A549 (cell line): ENCODE data around the gene DNAJC16. TPM values are rescaled to one million over a fixed set of nuclear protein-coding genes. Genes with fewer than 3 reads are reported as not detected.

Experiments
- ATAC-seq, 2 experiments: fragments of 200-7000 bp in 1 of 2; fragments of >200 bp in 1 of 2; cut with Nextera tagmentation in 1 of 2; cut with Tn5 transposase in 1 of 2; 3 replicates each; pipeline versions ENCODE4 v1.8.0 to v1.9.1; 2018 to 2020; ENCODE audit warnings: mild to moderate bottlenecking in 1 of 2, moderate library complexity in 1 of 2
- CTCF ChIA-PET: fragments of 300-600 bp; sonication (Branson Sonifier 250); formaldehyde crosslinking; extraction: SDS; loops from one replicate; lab custom pipeline; 2021; ENCODE audit warnings: antibody characterized with exemption, inconsistent platforms; lab: Yijun Ruan, JAX
- POLR2A ChIA-PET: fragments of 350-600 bp; formaldehyde crosslinking; extraction: SDS; loops from one replicate; lab custom pipeline; 2021; ENCODE audit warnings: antibody characterized with exemption, inconsistent platforms; lab: Yijun Ruan, JAX
- DNase-seq, 2 experiments: peaks; one replicate each; pipeline versions ENCODE4 v3.0.0 to v3.0.0-alpha.2; 2011 to 2016; ENCODE audit warnings: low read depth in 1 of 2, low spot score in 1 of 2
- FAIRE-seq: peaks from 2 replicates; lab custom pipeline; 2011; peaks lifted over from hg19 to GRCh38; lab: Jason Lieb, UNC
- H3K27ac ChIP-seq, 2 experiments: fragments of >200 bp; sonication (Bioruptor Twin); formaldehyde crosslinking; 3 replicates each; pipeline ENCODE4 v1.5.1; 2016 to 2017
- H3K4me1 ChIP-seq: fragments of >200 bp; sonication (Bioruptor Twin); formaldehyde crosslinking; 3 replicates; pipeline ENCODE4 v1.6.1; 2016
- H3K4me2 ChIP-seq: fragments of >200 bp; sonication (Bioruptor Twin); formaldehyde crosslinking; 3 replicates; pipeline ENCODE4 v1.6.1; 2016
- H3K4me3 ChIP-seq: fragments of >200 bp; sonication (Bioruptor Twin); formaldehyde crosslinking; 3 replicates; pipeline ENCODE4 v1.5.1; 2016
- H3K9me3 ChIP-seq: fragments of >200 bp; sonication (Bioruptor Twin); formaldehyde crosslinking; 3 replicates; pipeline ENCODE4 v1.6.1; 2016
- ATOH8 ChIP-seq: fragments of 250-450 bp; sonication (Bioruptor Pico); IDR thresholded peaks from 2 replicates; pipeline ENCODE4 v1.5.0; 2020; ENCODE audit warnings: low read depth, mild to moderate bottlenecking, moderate library complexity
- BCL3 ChIP-seq: fragments of >200 bp; sonication (Bioruptor Twin); formaldehyde crosslinking; IDR thresholded peaks from 3 replicates; pipeline ENCODE4 v1.6.1; 2016
- CBX8 ChIP-seq: fragments of 200-600 bp; sonication (generic); IDR thresholded peaks from 2 replicates; pipeline ENCODE4 v1.6.1; 2016
- CHD4 ChIP-seq: fragments of 200-600 bp; sonication (generic); IDR thresholded peaks from 2 replicates; pipeline ENCODE4 v1.6.1; 2016; ENCODE audit warnings: antibody characterized with exemption, mild to moderate bottlenecking, borderline replicate concordance
- EHF ChIP-seq: fragments of 250-450 bp; sonication (Bioruptor Pico); IDR thresholded peaks from 2 replicates; pipeline ENCODE4 v1.5.0; 2020; ENCODE audit warnings: mild to moderate bottlenecking
- EHMT2 ChIP-seq: fragments of 200-600 bp; sonication (generic); IDR thresholded peaks from 2 replicates; pipeline ENCODE4 v1.6.1; 2016; ENCODE audit warnings: antibody characterized with exemption, low read depth, mild to moderate bottlenecking, moderate library complexity
- GATA3 ChIP-seq: IDR thresholded peaks from 2 replicates; pipeline ENCODE4 v1.6.1; 2012; ENCODE audit warnings: borderline replicate concordance
- HMGXB4 ChIP-seq: fragments of 250-450 bp; sonication (Bioruptor Pico); IDR thresholded peaks from 2 replicates; pipeline ENCODE4 v1.5.0; 2021; ENCODE audit warnings: mild to moderate bottlenecking, moderate library complexity, borderline replicate concordance
- KDM1A ChIP-seq: fragments of 200-600 bp; sonication (generic); IDR thresholded peaks from 2 replicates; pipeline ENCODE4 v1.6.1; 2016; ENCODE audit warnings: low read depth, mild to moderate bottlenecking
- KDM5A ChIP-seq: fragments of 200-600 bp; sonication (generic); IDR thresholded peaks from 2 replicates; pipeline ENCODE4 v1.6.1; 2016; ENCODE audit warnings: antibody characterized with exemption, mild to moderate bottlenecking
- MAFK ChIP-seq: fragments of 450-650 bp; IDR thresholded peaks from 2 replicates; pipeline ENCODE4 v1.6.1; 2014; ENCODE audit not compliant: partially characterized antibody
- MYC ChIP-seq: IDR thresholded peaks from 2 replicates; pipeline ENCODE4 v1.6.1; 2012; ENCODE audit warnings: mild to moderate bottlenecking, inconsistent platforms, low read length, improper control_type of control experiment, borderline replicate concordance
- NPAS2 ChIP-seq: fragments of 250-450 bp; sonication (Bioruptor Pico); IDR thresholded peaks from 2 replicates; pipeline ENCODE4 v1.8.0; 2022; ENCODE audit warnings: mild to moderate bottlenecking, moderate library complexity, borderline replicate concordance
- RAD21 ChIP-seq, 2 experiments: fragments of >200 bp in 1 of 2; sonication (Bioruptor Twin) in 1 of 2; formaldehyde crosslinking in 1 of 2; IDR thresholded peaks in 1 of 2; conservative IDR thresholded peaks in 1 of 2; 2 replicates in 1 of 2; 3 replicates in 1 of 2; pipeline ENCODE4 v1.6.1; 2012 to 2018; ENCODE audit warnings: inconsistent platforms in 1 of 2
- RCOR1 ChIP-seq: fragments of 150-350 bp; IDR thresholded peaks from 2 replicates; pipeline ENCODE4 v1.6.1; 2014; ENCODE audit warnings: antibody characterized with exemption, low read length, low read depth
- REST ChIP-seq: fragments of 200-600 bp; sonication (generic); IDR thresholded peaks from 2 replicates; pipeline ENCODE4 v1.6.1; 2016; ENCODE audit warnings: antibody characterized with exemption, mild to moderate bottlenecking, moderate library complexity
- TFCP2L1 ChIP-seq: fragments of 250-450 bp; sonication (Bioruptor Pico); IDR thresholded peaks from 2 replicates; pipeline ENCODE4 v1.5.0; 2021; ENCODE audit warnings: mild to moderate bottlenecking
- ZNF302 ChIP-seq: fragments of 250-450 bp; sonication (Bioruptor Pico); IDR thresholded peaks from 2 replicates; pipeline ENCODE4 v1.9.0; 2021; ENCODE audit warnings: inconsistent platforms, mild to moderate bottlenecking, moderate library complexity
- whole genome bisulfite sequencing: methylation state at CpG from one replicate; pipeline ENCODE4 v1.1.6; 2017; ENCODE audit errors: missing lambda C conversion rate; 5-methylcytosine and 5-hydroxymethylcytosine counted together
- polyA plus RNA-seq, 4 experiments: library from polyadenylated mRNA; depleted of rRNA in 3 of 4; stranded (reverse); fragments of >200 nt; fragmentation: RNase III in 1 of 4; extraction: RNeasy Plus Mini Kit Qiagen cat#74134 plus additional on column Dnase treatment in 1 of 4; gene quantifications; 2 replicates in 3 of 4; 3 replicates in 1 of 4; pipeline ENCODE4 v1.2.3, GENCODE V29; 2011 to 2017

DNAJC16 gene
- polyA plus RNA-seq, 2 of the 4 experiments (the other 2 are of a cell fraction): 4.6 to 12.5 TPM

GRCh38 chr1:15522551-15522950 lies 4.1 kb upstream of the DNAJC16 start:
- 90% methylated on average over 4 of the region's 4 CpGs for WGBS
- TF ChIP-seq MAFK: no peak
- TF ChIP-seq KDM5A: no peak
- TF ChIP-seq RCOR1: no peak
- no peak for TF ChIP-seq MYC
- no peak for TF ChIP-seq HMGXB4 (CRISPR knock-in tag)
- no peak for TF ChIP-seq ZNF302 (CRISPR knock-in tag)
- TF ChIP-seq RAD21 (conservative IDR thresholded peaks at IDR 0.05 in 1 of 2, IDR thresholded peaks at IDR 0.05 in 1 of 2): no peak
- no peak for TF ChIP-seq EHMT2
- no peak for TF ChIP-seq CHD4
- no peak for TF ChIP-seq NPAS2 (CRISPR knock-in tag)
- TF ChIP-seq GATA3: no peak
- no peak for TF ChIP-seq CBX8
- no peak for TF ChIP-seq EHF (CRISPR knock-in tag)
- no peak for TF ChIP-seq BCL3
- no peak for TF ChIP-seq TFCP2L1 (CRISPR knock-in tag)
- no peak for TF ChIP-seq KDM1A
- TF ChIP-seq ATOH8: no peak
- TF ChIP-seq, all 56 proteins: peak for 0
- H3K4me2 ChIP-seq: peak overlapping the region; percentile 70
- ChIA-PET POLR2A (no interaction called here), CTCF (no interaction called here)
- no peak for ATAC-seq
- no peak overlapping the region for H3K27ac ChIP-seq
- H3K4me1 ChIP-seq: peaks cover 9% of the 10 kb centered on the region; the same call in 2 of the 3 replicates
- DNase-seq: no peak
- no peak overlapping the region for H3K4me3 ChIP-seq
- H3K9me3 ChIP-seq: no peaks in the 10 kb centered on the region
- no peak for FAIRE-seq

GRCh38 chr1:15523104-15524020 lies 3.3 kb upstream of the DNAJC16 start:
- POLR2A ChIA-PET: interaction anchor here (0.6 kb wide), 1 partner anchor 323 kb away, joined by 5 read pairs; no protein-coding TSS in a partner anchor
- H3K27ac ChIP-seq: peak overlapping the region; percentile 84 to 88
- no peaks in the 10 kb centered on the region for H3K9me3 ChIP-seq
- no peak for FAIRE-seq
- H3K4me3 ChIP-seq: peak overlapping the region; percentile 76
- peaks cover 14% of the 10 kb centered on the region; the same call in 2 of the 3 replicates for H3K4me1 ChIP-seq
- peak overlapping the region; percentile 70 for H3K4me2 ChIP-seq
- peak in 1 of 2 experiments; percentile 6 for DNase-seq
- no peak for ATAC-seq
- 59% methylated on average over 13 of the region's 18 CpGs for WGBS
- TF ChIP-seq TFCP2L1 (CRISPR knock-in tag): no peak
- peak; percentile 38; the same call in 1 of the 2 replicates for TF ChIP-seq REST
- TF ChIP-seq MAFK: peak; percentile 84
- TF ChIP-seq, all 56 proteins: peak for 2
- CTCF ChIA-PET: interaction anchor here (0.6 to 1.2 kb wide), 2 partner anchors 9 to 238 kb away, joined by 3 read pairs; no protein-coding TSS in a partner anchor
